ENCODE data around the gene TRPM7.
"Not testable (repeated sequence)": the region's sequence is repeated elsewhere in the genome, so short reads cannot be mapped to it uniquely, and the experiment has no call there.

The TRPM7 gene, protein sequence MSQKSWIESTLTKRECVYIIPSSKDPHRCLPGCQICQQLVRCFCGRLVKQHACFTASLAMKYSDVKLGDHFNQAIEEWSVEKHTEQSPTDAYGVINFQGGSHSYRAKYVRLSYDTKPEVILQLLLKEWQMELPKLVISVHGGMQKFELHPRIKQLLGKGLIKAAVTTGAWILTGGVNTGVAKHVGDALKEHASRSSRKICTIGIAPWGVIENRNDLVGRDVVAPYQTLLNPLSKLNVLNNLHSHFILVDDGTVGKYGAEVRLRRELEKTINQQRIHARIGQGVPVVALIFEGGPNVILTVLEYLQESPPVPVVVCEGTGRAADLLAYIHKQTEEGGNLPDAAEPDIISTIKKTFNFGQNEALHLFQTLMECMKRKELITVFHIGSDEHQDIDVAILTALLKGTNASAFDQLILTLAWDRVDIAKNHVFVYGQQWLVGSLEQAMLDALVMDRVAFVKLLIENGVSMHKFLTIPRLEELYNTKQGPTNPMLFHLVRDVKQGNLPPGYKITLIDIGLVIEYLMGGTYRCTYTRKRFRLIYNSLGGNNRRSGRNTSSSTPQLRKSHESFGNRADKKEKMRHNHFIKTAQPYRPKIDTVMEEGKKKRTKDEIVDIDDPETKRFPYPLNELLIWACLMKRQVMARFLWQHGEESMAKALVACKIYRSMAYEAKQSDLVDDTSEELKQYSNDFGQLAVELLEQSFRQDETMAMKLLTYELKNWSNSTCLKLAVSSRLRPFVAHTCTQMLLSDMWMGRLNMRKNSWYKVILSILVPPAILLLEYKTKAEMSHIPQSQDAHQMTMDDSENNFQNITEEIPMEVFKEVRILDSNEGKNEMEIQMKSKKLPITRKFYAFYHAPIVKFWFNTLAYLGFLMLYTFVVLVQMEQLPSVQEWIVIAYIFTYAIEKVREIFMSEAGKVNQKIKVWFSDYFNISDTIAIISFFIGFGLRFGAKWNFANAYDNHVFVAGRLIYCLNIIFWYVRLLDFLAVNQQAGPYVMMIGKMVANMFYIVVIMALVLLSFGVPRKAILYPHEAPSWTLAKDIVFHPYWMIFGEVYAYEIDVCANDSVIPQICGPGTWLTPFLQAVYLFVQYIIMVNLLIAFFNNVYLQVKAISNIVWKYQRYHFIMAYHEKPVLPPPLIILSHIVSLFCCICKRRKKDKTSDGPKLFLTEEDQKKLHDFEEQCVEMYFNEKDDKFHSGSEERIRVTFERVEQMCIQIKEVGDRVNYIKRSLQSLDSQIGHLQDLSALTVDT (N-terminal part only)

DNA sequence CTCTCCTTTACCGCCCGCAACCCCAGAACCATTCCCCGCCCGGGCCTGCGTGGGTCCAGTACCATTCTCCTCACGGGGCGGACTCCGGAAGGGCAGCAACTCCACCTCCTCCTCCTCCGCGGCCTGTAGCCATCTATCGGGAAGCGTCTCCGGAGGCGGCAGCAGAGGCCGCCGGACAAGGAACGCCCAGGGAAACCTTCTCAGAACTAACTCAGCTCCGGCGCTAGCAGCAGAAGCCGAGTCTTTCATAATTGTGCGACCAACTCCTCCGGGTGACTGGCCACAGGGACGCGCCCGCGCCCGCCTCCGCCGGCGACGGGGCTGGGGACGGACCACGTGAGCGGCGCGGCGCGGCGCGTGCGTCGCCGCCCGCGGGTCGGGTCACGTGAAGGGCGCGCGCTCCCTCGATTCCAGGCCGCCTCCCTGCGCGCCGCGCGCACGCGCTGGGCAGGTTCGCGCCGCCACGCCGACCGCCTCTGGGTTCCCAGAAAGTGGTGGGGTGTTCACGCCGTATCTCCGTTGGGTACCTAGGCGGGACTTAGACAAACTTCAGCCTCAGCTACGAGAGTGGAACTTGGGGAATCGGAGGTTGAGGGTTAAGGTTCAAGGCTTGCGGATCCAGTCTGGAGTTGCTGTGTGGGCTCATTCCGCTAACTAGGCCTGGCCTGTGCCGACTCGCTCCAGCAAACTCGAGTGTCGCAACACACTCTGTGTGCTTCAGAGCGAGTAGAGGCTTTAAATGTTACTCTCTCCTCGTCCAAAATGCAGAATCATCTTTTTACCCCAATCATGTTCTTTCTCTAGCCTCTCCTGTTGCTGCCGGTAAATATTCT, at the start of gene TRPM7:
TSS of gene TRPM7 (minus strand) at position 329 of the 833 bp plus-strand sequence. CDS start at position 65, 264 bp downstream.
- DNase-seq: peak; percentile 93

DNA sequence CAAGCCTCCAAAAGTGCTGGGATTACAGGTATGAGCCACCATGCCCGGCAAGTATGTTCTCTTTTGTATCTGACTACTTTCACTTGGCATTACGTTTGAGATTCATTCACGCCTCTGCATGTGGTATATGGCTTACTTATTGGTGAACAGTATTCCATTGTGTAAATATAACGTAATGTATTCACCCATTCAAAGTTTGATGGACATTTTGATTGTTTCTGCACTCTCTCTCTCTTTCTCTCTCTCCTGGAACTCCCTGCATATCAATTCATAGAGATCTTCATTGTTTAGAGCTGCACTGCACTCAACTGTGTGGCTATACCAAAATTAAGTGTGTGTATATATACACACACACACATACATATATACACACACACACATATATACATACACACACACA, 48.6 kb upstream of the TRPM7 start:
- DNase-seq: no peak

DNA sequence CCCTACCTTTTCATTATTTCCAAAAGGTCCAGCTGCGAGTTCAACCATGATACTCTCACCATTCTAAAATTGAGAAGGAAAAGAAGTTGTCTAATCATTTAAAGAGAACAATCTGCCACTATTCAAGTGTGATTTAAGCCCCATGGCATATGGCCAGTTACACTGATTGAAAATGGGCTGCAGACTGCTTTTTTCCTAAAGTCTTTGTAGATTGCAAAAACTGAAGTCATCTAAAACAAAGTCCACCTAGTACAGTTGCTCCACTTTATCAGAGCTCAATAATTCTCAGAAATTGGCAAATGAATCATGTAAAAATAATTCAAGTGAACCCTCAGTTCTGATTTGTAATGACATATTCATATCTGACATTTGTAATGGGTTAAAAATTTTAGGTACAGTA, 39.7 kb upstream of the TRPM7 start:
- no peak for DNase-seq

DNA sequence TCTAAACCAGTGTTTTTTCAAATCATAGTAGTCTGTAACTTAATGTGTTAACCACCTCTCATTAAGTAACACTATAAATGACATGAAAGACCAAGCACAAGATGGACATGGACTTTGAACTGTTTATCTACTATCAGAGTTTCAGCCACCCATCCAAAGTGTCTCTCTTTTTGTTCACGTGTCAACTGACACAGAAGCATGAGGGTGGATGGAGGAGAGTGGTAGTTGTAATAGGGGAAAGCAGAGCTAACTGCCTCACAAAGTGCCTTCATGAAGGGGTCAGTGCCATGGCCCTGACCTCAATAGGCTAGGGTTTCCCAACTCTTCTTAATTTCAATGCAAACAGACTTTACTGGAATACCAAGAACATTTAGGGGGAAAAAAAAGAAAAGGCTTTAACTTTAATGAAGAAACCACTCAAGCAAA, 32.1 kb upstream of the TRPM7 start:
- no peak for DNase-seq

DNA sequence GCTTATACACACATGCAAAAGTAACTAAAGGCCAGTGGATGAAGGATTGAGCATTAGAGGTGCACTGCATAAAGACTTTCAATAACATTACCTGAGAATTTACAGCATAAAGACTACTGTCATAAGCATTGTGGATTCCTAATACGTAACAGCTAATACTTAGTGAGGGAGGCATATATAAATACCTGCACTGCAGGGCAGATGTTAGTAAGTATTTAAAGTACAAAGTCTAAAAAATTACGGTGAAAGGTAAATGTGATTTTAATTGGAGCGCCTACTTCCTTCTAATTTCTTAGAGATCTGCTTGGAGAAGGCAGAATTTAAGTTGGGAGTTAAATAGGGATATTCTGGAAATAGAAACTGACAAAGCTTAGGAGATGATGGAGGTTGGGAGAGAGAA, 25.4 kb upstream of the TRPM7 start:
- DNase-seq: no peak

DNA sequence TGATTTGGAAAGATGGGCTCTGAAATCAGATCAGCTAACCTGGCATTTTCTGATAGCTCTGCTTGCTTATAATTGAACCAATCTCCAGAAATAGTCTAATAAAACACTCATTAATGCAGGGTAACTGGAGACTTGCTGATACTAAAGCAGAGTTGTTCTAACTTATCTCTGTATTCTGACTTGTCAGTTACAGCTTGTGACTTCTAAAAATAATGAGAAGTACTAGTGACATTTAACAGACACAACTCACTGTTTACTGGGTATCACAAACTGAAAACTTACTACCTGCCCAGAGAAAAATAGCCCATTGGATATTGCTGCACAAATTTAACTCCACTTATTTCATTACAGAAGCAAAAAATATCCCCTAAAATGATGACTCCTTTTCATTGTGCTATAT, 24.0 kb upstream of the TRPM7 start:
- no peak for DNase-seq

DNA sequence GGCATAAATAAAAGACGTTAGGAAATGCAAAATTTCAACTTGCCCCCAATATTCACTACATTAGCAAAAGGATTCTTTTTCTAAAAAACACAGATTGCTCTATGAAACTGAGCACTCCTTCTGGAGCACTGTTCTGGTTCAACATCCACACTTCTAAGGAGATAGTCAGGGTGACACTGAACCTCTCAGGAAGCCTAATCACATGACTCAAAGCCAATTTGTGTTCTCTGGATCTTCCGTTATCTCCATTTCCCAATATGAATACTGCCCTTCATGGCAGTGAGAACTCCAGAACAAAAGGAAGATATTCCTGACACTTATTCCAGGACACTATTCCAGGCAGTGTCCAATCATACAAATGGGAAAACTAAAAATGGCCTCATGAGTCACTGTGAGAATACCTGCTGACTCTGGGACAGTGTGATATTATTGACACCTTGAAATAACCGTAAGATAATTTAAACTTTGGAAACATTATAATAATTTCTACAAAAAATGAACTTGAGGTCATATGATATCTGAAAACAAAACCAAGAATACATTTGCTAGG, 21.4 kb upstream of the TRPM7 start:
- no peak for DNase-seq

DNA sequence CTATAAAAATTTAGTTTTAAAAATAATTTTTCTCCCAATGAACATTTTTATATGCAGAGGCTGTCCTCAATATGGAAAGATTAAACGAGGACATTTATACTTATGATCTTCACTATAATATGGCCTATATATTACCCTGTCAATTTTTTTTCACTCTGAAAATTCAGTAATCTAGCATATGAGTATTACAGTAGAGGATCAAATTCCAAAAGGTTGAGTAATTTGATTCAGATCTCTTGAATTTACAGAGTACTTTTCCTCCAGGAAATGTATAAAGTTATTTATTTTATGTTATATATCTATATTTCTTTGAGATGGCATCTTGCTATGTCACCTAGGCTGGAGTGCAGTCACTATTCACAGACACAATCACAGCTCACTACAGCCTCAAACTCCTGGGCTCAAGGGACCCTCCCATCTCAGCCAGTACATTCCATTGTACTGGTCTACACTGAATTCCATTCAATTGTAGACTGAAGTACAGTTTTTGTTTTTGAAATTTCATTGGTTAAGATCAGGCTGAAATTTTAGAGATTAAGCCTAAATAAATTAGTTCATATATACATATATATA, 16.3 kb upstream of the TRPM7 start:
- no peak for DNase-seq

DNA sequence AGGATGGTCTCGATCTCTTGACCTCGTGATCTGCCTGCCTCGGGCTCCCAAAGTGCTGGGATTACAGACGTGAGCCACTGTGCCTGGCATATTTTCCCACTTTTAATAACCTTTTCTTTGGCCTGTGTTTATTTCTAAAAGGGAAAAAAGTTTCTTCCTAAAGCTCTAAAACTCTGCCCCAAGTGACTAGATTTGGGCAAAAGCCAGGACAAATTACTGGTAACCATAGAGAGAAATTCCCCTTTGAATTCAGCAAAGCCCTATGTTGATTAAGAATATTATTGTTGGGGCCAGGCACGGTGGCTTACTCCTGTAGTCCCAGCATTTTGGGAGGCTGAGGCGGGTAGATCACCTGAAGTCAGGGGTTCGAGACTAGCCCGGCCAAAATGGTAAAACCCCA, 11.5 kb upstream of the TRPM7 start:
- no peak for DNase-seq

DNA sequence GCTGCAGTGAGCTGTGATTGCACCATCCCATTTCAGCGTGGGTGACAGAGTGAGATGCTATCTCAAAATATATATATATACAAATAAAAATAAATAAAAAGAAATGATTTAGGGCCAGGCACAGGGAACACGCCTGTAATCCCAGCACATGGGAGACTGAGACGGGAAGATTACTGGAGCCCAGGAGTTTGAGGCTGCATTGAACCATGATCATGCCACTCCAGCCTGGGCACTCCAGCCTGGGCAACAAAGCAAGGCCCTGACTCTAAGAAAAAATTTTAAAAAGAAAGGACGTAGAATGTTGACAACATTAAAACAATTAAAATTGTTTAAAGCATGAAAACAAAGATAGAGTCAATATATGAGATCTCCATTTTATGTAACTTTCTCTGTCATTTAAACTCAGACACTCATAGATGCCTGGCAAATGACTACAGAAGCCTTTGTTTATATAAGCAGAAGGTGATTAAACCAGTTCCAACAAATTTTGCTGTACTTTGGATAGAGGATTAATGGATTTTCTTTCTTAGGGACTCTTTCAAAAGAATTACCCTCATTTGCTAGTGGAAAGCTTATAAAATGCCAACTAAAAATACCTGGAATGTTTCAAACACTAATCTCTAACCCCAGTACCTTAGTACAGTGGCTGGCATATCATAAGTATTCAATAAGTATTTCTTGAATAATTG, 10.7 kb upstream of the TRPM7 start:
- DNase-seq: no peak

DNA sequence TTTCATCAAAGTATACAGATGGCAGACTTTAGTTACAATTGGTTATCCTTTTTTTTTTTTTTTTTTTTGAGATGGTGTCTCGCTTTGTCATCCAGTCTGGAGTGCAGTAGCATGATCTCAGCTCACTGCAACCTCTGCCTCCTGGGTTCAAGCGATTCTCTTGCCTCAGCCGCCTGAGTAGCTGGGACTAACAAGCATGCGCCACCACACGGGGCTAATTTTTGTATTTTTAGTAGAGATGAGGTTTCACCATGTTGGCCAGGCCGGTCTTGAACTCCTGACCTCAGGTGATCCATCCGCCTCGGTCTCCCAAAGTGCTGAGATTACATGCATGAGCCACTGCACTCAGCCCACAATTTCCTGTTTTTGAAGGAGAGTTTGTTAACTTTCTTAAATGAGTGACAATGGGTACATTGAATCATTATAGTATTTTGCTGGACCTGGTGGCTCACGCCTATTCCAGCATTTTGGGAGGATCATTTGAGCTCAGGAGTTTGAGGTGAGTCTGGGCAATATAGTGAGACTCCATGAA, 8.1 kb upstream of the TRPM7 start:
- not testable (repeated sequence) for DNase-seq

DNA sequence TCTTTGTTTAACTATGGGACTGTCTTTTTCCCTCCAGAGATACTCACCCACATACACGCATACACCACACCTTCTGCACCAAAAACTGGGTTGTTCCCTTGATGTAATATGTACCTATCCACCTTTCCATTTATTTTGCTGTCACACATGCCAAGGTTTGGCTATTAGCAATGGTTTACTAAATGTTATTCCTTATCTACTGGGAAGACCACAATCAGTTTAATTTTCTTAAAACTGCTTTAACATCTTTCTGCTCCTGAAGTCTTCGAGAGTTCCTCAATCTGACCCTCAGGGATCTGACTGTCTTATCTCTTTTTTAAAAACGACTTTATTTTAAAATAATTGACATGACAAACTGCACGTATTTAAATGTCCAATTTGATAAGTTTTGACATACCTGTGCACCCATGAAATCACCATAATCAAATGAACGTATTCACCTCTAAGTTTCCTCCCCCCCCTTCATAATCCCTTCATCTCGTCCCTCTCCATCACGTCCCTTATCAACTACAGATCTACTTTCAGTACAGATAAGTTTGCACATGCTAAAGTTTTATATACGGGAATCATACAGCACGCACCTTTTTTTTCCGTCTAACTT, 805 bp upstream of the TRPM7 start:
- no peak for DNase-seq

DNA sequence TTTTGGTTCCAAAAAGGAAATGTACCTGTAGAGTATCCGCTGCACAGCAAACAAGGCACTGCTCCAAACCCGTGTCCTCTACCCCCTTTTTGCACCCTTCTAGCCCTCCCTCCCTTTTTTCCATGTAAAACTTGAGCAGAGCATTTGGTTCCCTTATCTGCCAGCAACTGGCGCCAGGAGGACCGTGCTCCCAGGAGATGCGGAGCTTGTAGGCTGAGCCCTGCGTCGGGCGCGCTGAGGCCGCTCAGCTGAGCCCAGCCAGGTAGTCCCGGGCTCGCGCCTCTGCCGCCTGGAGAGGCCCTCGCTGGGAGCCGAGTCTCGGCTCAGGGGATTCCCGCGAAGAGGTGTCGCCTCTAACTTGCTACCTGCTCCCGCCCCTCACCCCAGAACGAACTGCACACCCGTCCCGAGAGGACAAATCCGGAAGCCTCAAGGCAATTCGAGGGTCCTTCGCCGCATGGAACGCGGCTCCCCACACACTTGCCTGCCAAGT, 575 bp downstream of the TRPM7 start:
- no peak for DNase-seq

DNA sequence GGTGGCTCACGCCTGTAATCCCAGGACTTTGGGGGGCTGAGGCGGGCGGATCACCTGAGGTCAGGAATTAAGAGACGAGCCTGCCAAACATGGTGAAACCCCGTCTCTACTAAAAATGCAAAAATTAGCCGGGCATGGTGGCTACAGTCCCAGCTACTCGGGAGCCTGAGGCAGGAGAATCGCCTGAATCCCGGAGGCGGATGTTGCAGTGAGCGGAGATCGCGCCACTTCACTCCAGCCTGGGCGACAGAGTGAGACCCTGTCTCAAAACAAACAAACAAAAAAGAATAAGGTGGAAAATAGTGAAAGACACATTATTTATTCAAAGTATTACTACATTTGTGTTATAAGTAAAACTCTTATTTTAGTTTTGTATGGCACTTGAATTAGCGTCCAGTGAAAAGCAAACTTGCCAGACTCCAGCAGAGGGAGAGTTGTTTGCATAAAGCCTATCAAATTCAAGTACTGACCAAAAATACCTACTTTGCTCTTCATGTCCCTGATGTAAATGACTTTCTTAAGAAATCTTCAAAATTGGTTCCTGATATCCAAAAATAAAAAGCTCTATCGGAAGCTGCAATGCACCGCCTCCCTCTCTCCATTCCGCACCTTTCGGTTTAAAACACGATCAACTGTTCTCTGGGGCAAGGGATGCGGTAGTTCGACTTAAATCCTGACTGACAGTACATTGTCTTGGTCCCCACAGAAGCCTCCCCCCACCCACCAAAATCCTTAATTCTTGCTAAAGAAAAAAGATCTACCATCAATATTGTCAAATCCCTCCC, 1.2 kb downstream of the TRPM7 start:
- no peak for DNase-seq

DNA sequence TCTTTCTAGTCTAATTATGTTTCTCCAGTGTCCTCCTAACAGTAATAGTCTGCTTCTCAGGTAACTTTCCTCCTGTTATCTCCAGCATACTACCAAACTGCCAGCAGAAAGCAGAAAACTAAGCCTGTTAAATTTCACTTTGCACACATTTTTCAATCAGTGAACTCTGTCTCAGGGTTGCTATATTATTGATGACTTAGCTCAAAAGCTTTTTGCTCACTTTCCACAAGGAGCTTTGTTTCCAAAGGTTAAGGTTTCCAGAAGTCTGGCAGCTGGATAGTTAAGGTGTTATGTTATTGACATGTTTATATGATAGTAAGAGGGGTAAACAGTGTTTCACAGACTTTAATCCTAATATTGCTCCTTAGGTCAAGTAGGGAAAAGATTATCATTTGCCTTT, 5.1 kb downstream of the TRPM7 start:
- DNase-seq: no peak

DNA sequence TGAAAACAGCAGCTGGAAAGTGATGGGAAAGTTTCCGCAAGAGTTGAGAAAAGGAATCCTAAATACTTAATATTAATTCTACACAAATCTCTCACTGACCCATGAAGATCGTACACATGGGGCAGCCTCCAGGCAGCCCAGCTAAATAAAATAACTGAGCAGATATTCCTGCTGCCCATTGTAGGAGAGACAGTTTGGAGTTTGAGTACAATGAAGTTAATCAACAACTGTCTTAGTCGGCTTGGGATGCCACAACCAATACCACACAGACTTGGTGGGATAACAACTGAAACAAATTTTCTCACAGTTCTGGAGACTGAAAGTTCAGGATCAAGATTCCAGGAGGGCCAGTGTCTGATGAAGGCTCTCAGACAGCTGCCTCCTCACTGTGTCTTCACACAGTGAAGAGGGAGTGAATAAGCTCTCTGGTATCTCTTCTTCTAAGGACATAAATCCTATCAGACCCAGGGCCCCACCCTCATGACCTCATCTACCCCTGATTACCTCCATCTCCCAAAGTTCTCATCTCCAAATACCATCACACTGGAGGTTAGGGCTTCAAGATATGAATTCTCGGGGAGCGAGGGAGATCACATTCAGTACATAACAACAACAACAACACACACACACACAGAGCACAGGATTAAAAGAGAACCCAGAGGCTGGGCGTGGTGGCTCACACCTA, 9.7 kb downstream of the TRPM7 start:
- no peak for DNase-seq

DNA sequence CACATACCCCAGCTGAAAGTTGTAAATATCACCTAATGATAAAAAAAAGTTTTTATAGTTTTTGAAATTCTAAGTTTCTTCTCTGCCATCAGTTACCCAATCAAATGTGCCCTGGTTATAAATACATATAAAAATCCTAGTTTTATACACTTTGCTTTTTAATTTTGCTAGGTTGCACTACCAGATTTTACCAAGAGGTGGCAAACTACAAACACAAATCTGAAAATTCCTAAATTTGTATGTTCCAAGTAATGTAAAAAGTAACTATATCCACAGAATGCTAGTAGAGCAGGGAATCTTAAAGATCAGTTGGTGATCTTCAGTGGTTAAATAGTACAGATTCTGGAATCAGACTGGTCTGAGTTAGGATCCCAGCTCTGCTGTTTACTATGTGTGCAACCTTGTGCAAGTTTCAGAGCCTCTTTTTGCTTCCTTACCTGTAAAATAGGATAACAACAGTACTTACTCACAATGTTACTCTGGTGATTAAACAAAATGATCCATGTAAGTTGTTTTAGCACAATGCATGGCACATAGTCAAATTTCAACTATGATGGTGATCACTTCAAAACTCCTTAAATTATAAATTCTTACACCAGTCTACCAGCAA, 11.0 kb downstream of the TRPM7 start:
- DNase-seq: no peak

DNA sequence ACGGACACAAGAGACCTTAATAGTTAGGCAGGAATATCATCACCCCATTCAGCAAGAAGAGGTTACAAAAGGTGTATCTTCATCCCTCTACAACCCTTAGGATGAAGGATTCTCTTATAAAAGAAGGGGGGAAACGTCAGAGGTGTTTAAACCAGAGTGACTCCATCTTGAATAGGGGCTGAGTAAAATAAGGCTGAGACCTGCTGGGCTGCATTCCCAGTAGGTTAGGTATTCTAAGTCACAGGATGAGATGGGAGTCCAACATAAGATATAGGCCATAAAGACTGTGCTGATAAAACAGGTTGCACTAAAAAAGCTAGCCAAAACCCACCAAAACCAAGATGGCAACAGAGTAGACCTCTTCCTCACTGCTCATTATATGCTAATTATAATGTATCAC, 16.5 kb downstream of the TRPM7 start:
- DNase-seq: no peak
